H9 (cell line): ENCODE results near the gene IGLL1. TPM values are rescaled to one million over a fixed set of nuclear protein-coding genes. Genes with fewer than 3 reads are reported as not detected.
"Not testable (repeated sequence)": the region's sequence is repeated elsewhere in the genome, so short reads cannot be mapped to it uniquely, and the experiment has no call there.

Experiments
- DNase-seq: peaks from one replicate; pipeline ENCODE4 v3.0.0-alpha.2; 2017
- H2AFZ ChIP-seq: one replicate; pipeline ENCODE4 v1.6.1; 2013; ENCODE audit warnings: mild to moderate bottlenecking, low read length, control low read depth, moderate library complexity
- H2AK5ac ChIP-seq: 2 replicates; pipeline ENCODE4 v1.6.1; 2013; ENCODE audit warnings: low read length, control low read depth, mixed read lengths; ENCODE audit not compliant: insufficient read length
- H2BK120ac ChIP-seq: one replicate; pipeline ENCODE4 v1.6.1; 2013; ENCODE audit warnings: low read depth, mild to moderate bottlenecking, low read length, control low read depth, inconsistent platforms; ENCODE audit not compliant: poor library complexity, severe bottlenecking
- H2BK12ac ChIP-seq: 2 replicates; pipeline ENCODE4 v1.6.1; 2013; ENCODE audit warnings: low read length, control low read depth, mixed read lengths, low read depth; ENCODE audit not compliant: insufficient read length
- H2BK15ac ChIP-seq: 2 replicates; pipeline ENCODE4 v1.6.1; 2013; ENCODE audit warnings: low read depth, low read length, control low read depth
- H2BK20ac ChIP-seq: one replicate; pipeline ENCODE4 v1.6.1; 2013; ENCODE audit warnings: low read depth, mild to moderate bottlenecking, low read length, control low read depth, inconsistent platforms; ENCODE audit not compliant: poor library complexity, severe bottlenecking
- H2BK5ac ChIP-seq: 2 replicates; pipeline ENCODE4 v1.6.1; 2013; ENCODE audit warnings: low read length, control low read depth, mixed read lengths; ENCODE audit not compliant: insufficient read length
- H3K14ac ChIP-seq: 2 replicates; pipeline ENCODE4 v1.6.1; 2013; ENCODE audit warnings: low read length, control low read depth; ENCODE audit not compliant: insufficient read depth
- H3K18ac ChIP-seq: 2 replicates; pipeline ENCODE4 v1.6.1; 2013; ENCODE audit warnings: low read depth, mild to moderate bottlenecking, mixed read lengths, low read length, control low read depth; ENCODE audit not compliant: insufficient read length
- H3K23ac ChIP-seq: 2 replicates; pipeline ENCODE4 v1.6.1; 2013; ENCODE audit warnings: low read length, control low read depth, mixed read lengths, low read depth; ENCODE audit not compliant: insufficient read length
- H3K23me2 ChIP-seq: 2 replicates; pipeline ENCODE4 v1.6.1; 2013; ENCODE audit warnings: low read depth, mild to moderate bottlenecking, mixed read lengths, low read length, control low read depth; ENCODE audit not compliant: insufficient read length, poor library complexity, severe bottlenecking
- H3K27ac ChIP-seq: 2 replicates; pipeline ENCODE4 v1.5.1; 2013; ENCODE audit warnings: low read length, control low read depth, mixed read lengths, low read depth; ENCODE audit not compliant: insufficient read length
- H3K27me3 ChIP-seq: 2 replicates; pipeline ENCODE4 v1.6.1; 2013; ENCODE audit warnings: low read length, control low read depth, inconsistent platforms; ENCODE audit not compliant: insufficient read depth
- H3K4ac ChIP-seq: 2 replicates; pipeline ENCODE4 v1.6.1; 2013; ENCODE audit warnings: low read depth, mild to moderate bottlenecking, control low read depth, inconsistent platforms, low read length, moderate library complexity
- H3K4me1 ChIP-seq: 2 replicates; pipeline ENCODE4 v1.6.1; 2013; ENCODE audit warnings: low read length, control low read depth, inconsistent platforms; ENCODE audit not compliant: insufficient read depth
- H3K4me2 ChIP-seq: 2 replicates; pipeline ENCODE4 v1.6.1; 2013; ENCODE audit warnings: low read length, control low read depth, mixed read lengths; ENCODE audit not compliant: insufficient read length, insufficient read depth
- H3K56ac ChIP-seq: 2 replicates; pipeline ENCODE4 v1.6.1; 2013; ENCODE audit warnings: low read depth, mild to moderate bottlenecking, mixed read lengths, low read length, control low read depth; ENCODE audit not compliant: insufficient read length
- H3K79me1 ChIP-seq: 2 replicates; pipeline ENCODE4 v1.6.1; 2013; ENCODE audit warnings: low read depth, mild to moderate bottlenecking, moderate library complexity, low read length, control low read depth, inconsistent platforms; ENCODE audit not compliant: insufficient read depth, poor library complexity, severe bottlenecking
- H3K79me2 ChIP-seq: 2 replicates; pipeline ENCODE4 v1.6.1; 2013; ENCODE audit warnings: low read length, control low read depth, inconsistent platforms; ENCODE audit not compliant: insufficient read depth
- H3K9ac ChIP-seq: 2 replicates; pipeline ENCODE4 v1.6.1; 2013; ENCODE audit warnings: low read length, control low read depth, mixed read lengths; ENCODE audit not compliant: insufficient read length; ENCODE audit errors: extremely low read depth
- H3K9me3 ChIP-seq: one replicate; pipeline ENCODE4 v1.6.1; 2013; ENCODE audit warnings: low read depth, low read length, inconsistent platforms; ENCODE audit not compliant: control insufficient read depth
- H3T11ph ChIP-seq: one replicate; pipeline ENCODE4 v1.6.1; 2013; ENCODE audit warnings: mild to moderate bottlenecking, low read length, control low read depth, inconsistent platforms
- H4K20me1 ChIP-seq: one replicate; pipeline ENCODE4 v1.6.1; 2013; ENCODE audit not compliant: control insufficient read depth, insufficient read length, insufficient read depth
- H4K5ac ChIP-seq: 2 replicates; pipeline ENCODE4 v1.6.1; 2013; ENCODE audit warnings: low read depth, mild to moderate bottlenecking, mixed read lengths, low read length, control low read depth; ENCODE audit not compliant: insufficient read length
- H4K8ac ChIP-seq: replicated peaks from 2 replicates; pipeline ENCODE4 v1.6.1; 2013; ENCODE audit warnings: low read length, control low read depth, mixed read lengths, low read depth; ENCODE audit not compliant: insufficient read length
- H4K91ac ChIP-seq: 2 replicates; pipeline ENCODE4 v1.6.1; 2013; ENCODE audit warnings: low read depth, mild to moderate bottlenecking, moderate library complexity, mixed read lengths, low read length, control low read depth; ENCODE audit not compliant: insufficient read length
- H3K27ac Mint-ChIP-seq, 3 experiments: 2 replicates in 2 of 3; 3 replicates in 1 of 3; pipeline ENCODE4 v1.8.0; 2020 to 2021; ENCODE audit warnings: mixed read lengths in 3 of 3, mild to moderate bottlenecking in 1 of 3, moderate library complexity in 1 of 3
- H3K27me3 Mint-ChIP-seq: 2 replicates; pipeline ENCODE4 v1.8.0; 2021; ENCODE audit warnings: low read depth, mild to moderate bottlenecking, moderate library complexity, mixed read lengths
- H3K36me3 Mint-ChIP-seq, 3 experiments: 2 replicates in 2 of 3; 3 replicates in 1 of 3; pipeline ENCODE4 v1.8.0; 2020 to 2021; ENCODE audit warnings: low read depth in 3 of 3, mixed read lengths in 3 of 3; ENCODE audit not compliant: insufficient read depth in 1 of 3
- H3K4me1 Mint-ChIP-seq, 2 experiments: 2 replicates each; pipeline ENCODE4 v1.8.0; 2020; ENCODE audit warnings: mixed read lengths in 2 of 2
- H3K4me3 Mint-ChIP-seq, 2 experiments: 2 replicates in 1 of 2; 3 replicates in 1 of 2; pipeline ENCODE4 v1.8.0; 2020 to 2021; ENCODE audit warnings: mild to moderate bottlenecking in 2 of 2, mixed read lengths in 2 of 2, moderate library complexity in 1 of 2
- H3K9me3 Mint-ChIP-seq, 2 experiments: 2 replicates in 1 of 2; 3 replicates in 1 of 2; pipeline ENCODE4 v1.8.0; 2020; ENCODE audit warnings: mild to moderate bottlenecking in 2 of 2, mixed read lengths in 2 of 2, moderate library complexity in 1 of 2
- WGBS: extraction: QIAGEN DNeasy Blood & Tissue Kit; methylation state at CpG from one replicate; pipeline ENCODE4 v1.1.7; 2013; ENCODE audit warnings: missing lambda C conversion rate, low lambda C conversion rate, mixed read lengths; ENCODE audit not compliant: insufficient read length; ENCODE audit errors: extremely low coverage; 5-methylcytosine and 5-hydroxymethylcytosine counted together
- total RNA-seq: library from RNA; stranded (reverse); gene quantifications from 2 replicates; pipeline ENCODE4 v1.2.1, GENCODE V29; 2021

The IGLL1 gene
- total RNA-seq, 1 experiment from 2014 or later, result not detected

DNA sequence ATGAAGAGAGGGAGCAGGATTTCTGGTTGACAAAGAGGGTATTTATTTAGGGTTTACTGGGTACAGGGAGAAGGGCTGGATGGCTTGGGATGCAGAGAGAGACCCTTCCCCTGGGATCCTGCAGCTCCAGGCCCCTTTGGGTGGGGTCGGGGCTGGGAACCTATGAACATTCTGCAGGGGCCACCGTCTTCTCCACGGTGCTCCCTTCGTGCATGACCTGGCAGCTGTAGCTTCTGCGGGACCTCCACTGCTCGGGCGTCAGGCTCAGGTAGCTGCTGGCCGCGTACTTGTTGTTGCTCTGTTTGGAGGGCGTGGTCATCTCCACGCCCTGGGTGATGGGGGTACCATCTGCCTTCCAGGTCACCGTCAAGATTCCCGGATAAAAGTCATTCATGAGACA, 7.0 kb downstream of the IGLL1 start:
- H2BK120ac ChIP-seq, H3K4me2 ChIP-seq, H4K5ac ChIP-seq, H3K18ac ChIP-seq, H4K20me1 ChIP-seq, H3K23me2 ChIP-seq, H3K4ac ChIP-seq, H3K4me3 Mint-ChIP-seq, H4K91ac ChIP-seq, H2AK5ac ChIP-seq, H2BK15ac ChIP-seq, H2BK5ac ChIP-seq, H3K79me2 ChIP-seq, H3K4me1 Mint-ChIP-seq, H3K27ac ChIP-seq, H3K9ac ChIP-seq, H3K9me3 Mint-ChIP-seq, H3K4me1 ChIP-seq, H3T11ph ChIP-seq, H2BK12ac ChIP-seq, H3K27me3 ChIP-seq, H3K9me3 ChIP-seq, DNase-seq, H3K56ac ChIP-seq, H3K14ac ChIP-seq, H2AFZ ChIP-seq, H3K79me1 ChIP-seq, H3K23ac ChIP-seq, H3K27ac Mint-ChIP-seq, H2BK20ac ChIP-seq, H3K36me3 Mint-ChIP-seq, H4K8ac ChIP-seq: not testable (repeated sequence)
- no CpG with 5 or more reads among the region's 13 CpGs for WGBS
- H3K27me3 Mint-ChIP-seq, result peaks cover 74% of the 10 kb centered on the region
